Bronchial epithelial cell (primary cell): ENCODE results near the gene CDK5RAP3. TPM values are rescaled to one million over a fixed set of nuclear protein-coding genes. Genes with fewer than 3 reads are reported as not detected.
A peak's percentile ranks its signal among the peaks of the same experiment; 100 is the strongest.

ENCODE experiments used
- DNase-seq: peaks from one replicate; pipeline ENCODE4 v3.0.0-alpha.2; 2010; ENCODE audit warnings: low read depth
- FAIRE-seq: peaks from 2 replicates; lab custom pipeline; 2011; peaks lifted over from hg19 to GRCh38; lab: Jason Lieb, UNC
- H3K27me3 ChIP-seq: 2 replicates; pipeline ENCODE4 v1.5.1; 2011; ENCODE audit warnings: low read length; ENCODE audit not compliant: control insufficient read depth, insufficient read depth
- H3K36me3 ChIP-seq: 2 replicates; pipeline ENCODE4 v1.5.1; 2011; ENCODE audit warnings: low read length; ENCODE audit not compliant: control insufficient read depth, insufficient read depth
- H3K4me3 ChIP-seq: 2 replicates; pipeline ENCODE4 v1.5.1; 2011; ENCODE audit warnings: mild to moderate bottlenecking, low read depth, low read length, control low read depth
- total RNA-seq: library from RNA; depleted of rRNA; stranded (reverse); fragments of >200 nt; gene quantifications from 2 replicates; pipeline ENCODE4 v1.2.1, GENCODE V29; 2014
- TF ChIP-seq, protein P1 (sequence below): IDR thresholded peaks from 2 replicates; pipeline ENCODE4 v1.5.1; 2011; ENCODE audit warnings: mild to moderate bottlenecking, moderate library complexity, low read length, control low read depth, inconsistent platforms; ENCODE audit not compliant: insufficient read depth, severe bottlenecking

CDK5RAP3 gene, protein sequence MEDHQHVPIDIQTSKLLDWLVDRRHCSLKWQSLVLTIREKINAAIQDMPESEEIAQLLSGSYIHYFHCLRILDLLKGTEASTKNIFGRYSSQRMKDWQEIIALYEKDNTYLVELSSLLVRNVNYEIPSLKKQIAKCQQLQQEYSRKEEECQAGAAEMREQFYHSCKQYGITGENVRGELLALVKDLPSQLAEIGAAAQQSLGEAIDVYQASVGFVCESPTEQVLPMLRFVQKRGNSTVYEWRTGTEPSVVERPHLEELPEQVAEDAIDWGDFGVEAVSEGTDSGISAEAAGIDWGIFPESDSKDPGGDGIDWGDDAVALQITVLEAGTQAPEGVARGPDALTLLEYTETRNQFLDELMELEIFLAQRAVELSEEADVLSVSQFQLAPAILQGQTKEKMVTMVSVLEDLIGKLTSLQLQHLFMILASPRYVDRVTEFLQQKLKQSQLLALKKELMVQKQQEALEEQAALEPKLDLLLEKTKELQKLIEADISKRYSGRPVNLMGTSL
- 77.1 and 89.8 TPM in 2 replicates for total RNA-seq

DNA sequence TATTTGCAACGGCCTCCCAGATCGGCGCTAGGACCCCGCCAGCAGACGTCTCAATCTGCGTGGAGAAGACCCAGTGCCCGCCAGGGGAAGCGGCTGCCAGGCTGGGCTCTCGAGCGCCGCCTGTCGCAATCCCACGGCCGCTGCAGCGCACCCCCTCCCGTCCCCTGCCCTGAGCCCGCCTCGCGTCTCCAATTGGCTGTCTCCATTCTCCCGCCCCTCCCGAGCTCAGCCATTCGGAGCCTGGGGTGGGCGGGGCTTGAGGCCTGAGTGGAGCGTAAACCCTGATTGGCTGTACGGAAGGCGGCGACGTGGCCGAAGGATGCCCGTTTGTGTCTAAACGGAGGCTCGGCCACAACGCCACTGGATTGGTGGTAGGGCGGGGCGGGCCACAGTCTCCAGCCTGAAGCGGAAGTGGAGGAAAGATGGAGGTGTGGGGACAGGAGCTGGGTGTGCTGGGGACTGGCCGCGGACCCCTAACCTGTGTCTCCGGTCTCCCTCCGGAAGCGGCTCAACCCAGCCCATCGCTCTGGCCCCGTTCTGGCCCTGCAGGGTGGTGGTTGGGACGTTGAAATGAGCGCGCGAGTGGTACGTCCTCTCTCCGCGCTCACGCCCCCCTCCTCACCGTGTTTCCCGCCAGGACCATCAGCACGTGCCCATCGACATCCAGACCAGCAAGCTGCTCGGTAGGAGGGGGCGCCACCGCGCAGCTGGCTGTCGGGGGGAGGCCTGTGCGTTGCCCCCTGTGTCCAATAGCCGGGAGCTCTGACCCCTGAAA, at the start of gene CDK5RAP3:
Gene CDK5RAP3 (plus strand): TSS at position 389 of the 775 bp plus-strand sequence. CDS start 34 bp downstream, at position 423.
- TF ChIP-seq, protein P1, sequence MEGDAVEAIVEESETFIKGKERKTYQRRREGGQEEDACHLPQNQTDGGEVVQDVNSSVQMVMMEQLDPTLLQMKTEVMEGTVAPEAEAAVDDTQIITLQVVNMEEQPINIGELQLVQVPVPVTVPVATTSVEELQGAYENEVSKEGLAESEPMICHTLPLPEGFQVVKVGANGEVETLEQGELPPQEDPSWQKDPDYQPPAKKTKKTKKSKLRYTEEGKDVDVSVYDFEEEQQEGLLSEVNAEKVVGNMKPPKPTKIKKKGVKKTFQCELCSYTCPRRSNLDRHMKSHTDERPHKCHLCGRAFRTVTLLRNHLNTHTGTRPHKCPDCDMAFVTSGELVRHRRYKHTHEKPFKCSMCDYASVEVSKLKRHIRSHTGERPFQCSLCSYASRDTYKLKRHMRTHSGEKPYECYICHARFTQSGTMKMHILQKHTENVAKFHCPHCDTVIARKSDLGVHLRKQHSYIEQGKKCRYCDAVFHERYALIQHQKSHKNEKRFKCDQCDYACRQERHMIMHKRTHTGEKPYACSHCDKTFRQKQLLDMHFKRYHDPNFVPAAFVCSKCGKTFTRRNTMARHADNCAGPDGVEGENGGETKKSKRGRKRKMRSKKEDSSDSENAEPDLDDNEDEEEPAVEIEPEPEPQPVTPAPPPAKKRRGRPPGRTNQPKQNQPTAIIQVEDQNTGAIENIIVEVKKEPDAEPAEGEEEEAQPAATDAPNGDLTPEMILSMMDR = peak; percentile 98
- Histone ChIP-seq H3K36me3 (peaks cover 12% of the 10 kb centered on the region), H3K4me3 (peak within 1 kb of the TSS; percentile 95), H3K27me3 (no peaks in the 10 kb centered on the region)
- DNase-seq = peak; percentile 95
- no peak for FAIRE-seq

DNA sequence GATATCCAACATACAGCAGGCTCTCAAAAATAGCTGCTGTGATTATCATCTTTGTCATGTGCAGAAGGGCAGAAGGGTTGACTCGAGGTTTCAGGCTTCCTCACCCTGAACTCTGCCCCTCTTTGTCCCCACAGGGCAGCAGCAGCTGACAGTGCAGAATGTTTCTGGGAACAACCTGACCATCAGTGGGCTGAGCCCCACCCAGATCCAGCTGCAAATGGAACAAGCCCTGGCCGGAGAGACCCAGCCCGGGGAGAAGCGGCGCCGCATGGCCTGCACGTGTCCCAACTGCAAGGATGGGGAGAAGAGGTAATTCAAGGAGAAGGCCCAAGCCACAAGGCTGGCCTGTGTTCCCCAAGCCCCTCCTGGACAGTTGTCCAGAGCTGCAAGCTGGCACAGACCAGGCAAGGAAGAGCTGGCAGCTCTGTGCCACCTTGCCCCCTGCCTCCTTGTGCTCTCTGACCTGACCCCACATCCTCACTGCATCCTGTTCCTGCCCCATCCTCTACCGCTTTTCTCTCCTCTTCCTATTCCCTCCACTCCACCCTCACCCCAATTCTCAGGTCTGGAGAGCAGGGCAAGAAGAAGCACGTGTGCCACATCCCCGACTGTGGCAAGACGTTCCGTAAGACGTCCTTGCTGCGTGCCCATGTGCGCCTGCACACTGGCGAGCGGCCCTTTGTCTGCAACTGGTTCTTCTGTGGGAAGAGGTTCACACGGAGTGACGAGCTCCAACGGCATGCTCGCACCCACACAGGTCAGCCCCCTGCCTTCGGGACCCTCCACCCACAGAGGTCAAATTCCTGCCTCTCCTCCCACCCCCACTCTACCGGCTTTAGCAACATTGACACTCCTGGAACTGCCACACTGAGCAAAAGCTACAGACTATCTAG, 45.9 kb upstream of the CDK5RAP3 start:
- H3K4me3 ChIP-seq = no peak overlapping the region
- H3K27me3 ChIP-seq = no peaks in the 10 kb centered on the region
- FAIRE-seq (no peak), DNase-seq (no peak)
- H3K36me3 ChIP-seq = peaks cover 19% of the 10 kb centered on the region
- TF ChIP-seq, protein P1 = no peak

DNA sequence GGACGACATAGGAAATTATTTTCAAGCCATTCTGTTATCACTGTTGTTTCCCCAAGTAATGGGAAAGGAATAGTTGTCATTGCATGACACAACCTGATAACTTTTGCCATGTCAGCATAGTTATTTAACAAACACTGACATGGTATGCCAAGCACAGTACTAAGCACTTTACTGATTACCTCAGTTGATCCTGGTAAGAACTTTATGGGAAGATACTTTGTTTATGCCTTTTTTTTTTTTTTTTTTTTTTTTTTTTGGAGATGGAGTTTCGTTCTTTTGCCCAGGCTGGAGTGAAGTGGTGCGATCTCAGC, 45.3 kb upstream of the CDK5RAP3 start:
- DNase-seq (no peak), FAIRE-seq (no peak)
- Histone ChIP-seq H3K27me3 (no peaks in the 10 kb centered on the region), H3K4me3 (no peak overlapping the region), H3K36me3 (peaks cover 20% of the 10 kb centered on the region)
- TF ChIP-seq, protein P1 = no peak

DNA sequence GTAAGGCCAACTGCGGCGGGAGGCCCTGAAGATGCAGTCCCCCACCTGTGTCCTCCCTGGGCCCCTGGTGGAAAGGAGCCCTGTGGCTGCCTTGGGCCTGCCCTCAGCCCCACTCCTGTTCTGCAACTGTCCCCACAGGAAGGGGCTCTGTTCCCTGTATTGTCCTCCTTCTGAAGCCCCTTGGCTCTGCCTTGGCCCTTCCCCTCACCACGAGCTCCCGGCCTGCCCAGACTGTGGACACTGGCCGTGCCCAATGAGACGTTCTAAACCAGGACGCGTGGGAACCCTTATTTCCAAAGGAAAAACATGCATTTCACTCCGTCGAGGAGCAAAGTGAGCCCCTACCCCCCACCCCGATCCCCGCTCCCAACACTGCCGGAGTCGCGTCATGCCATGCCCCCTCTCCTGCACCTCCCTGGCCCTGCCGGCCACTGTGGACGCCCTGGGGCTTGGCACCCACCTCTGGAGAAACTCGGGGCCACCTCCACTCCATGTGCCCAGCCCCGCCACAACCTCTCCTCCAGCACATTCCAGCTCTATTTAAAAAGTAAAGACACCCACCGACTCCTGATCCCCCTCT, 43.0 kb upstream of the CDK5RAP3 start:
- Histone ChIP-seq H3K4me3 (no peak overlapping the region), H3K27me3 (no peaks in the 10 kb centered on the region), H3K36me3 (peaks cover 16% of the 10 kb centered on the region)
- TF ChIP-seq, protein P1 = no peak
- FAIRE-seq (no peak), DNase-seq (no peak)

DNA sequence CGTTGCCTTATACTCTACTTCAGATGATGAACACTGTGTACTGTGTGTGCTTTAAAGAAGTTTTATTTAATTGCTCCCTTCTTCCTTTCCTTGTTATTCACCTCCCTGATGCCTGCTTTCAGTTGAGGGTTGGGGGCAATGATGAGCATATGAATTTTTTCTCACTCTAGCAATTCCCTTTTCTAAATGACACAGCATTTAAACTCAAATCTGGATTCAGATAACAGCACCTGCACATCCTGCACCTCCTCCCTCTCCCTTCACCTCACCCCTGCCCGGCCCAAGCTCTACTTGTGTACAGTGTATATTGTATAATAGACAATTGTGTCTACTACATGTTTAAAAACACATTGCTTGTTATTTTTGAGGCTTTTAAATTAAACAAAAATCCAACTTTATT, 42.5 kb upstream of the CDK5RAP3 start:
- peaks cover 11% of the 10 kb centered on the region for H3K36me3 ChIP-seq
- FAIRE-seq = no peak

More for the DNA sequence above, 42.5 kb upstream of the CDK5RAP3 start:
- DNase-seq = no peak
- Histone ChIP-seq H3K27me3 (no peaks in the 10 kb centered on the region), H3K4me3 (no peak overlapping the region)
- TF ChIP-seq, protein P1 = no peak
